Astrocyte (in vitro differentiated cells and primary cell): ENCODE data around the gene TMEM132E.

Experiments
- CTCF ChIP-seq: IDR thresholded peaks from 2 replicates; pipeline ENCODE4 v1.5.1; 2011; ENCODE audit warnings: low read depth, mild to moderate bottlenecking, inconsistent platforms, low read length, moderate library complexity; ENCODE audit not compliant: insufficient read depth
- EZH2 ChIP-seq: IDR thresholded peaks from 2 replicates; pipeline ENCODE4 v1.6.1; 2012; ENCODE audit warnings: mild to moderate bottlenecking, low read length, inconsistent platforms; ENCODE audit not compliant: insufficient read depth

DNA sequence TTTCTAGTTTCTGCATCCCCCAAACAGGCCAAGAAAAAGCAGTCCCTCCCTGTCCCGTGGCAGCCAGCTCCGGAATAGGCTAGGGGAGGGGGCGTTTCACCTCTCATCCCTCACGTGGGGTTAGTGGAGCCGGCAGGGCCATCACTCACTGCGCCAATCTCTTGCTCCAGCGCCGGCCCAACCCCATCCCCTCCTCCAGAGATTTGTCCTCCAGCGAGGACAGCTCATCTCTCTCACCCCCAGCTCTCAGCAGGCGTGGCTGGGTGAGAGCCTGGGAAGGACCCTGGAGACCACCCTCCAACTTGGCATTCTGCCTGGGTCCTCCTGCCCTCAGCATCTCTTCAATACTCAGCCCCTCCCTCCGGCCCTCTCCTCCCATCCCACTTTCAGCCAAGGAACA is 74.1 kb downstream of the TMEM132E start:
- TF ChIP-seq CTCF (no peak), EZH2 (no peak)
